Stomach smooth muscle (tissue), 2 donors: Measurements from ENCODE around the gene RCC2.
"Not testable (repeated sequence)": the region's sequence is repeated elsewhere in the genome, so short reads cannot be mapped to it uniquely, and the experiment has no call there.

Experiments used
- H3K27ac ChIP-seq: one replicate; pipeline ENCODE4 v1.7.0; 2013; ENCODE audit warnings: mild to moderate bottlenecking, low read length, inconsistent platforms
- H3K27me3 ChIP-seq, 2 donors: one replicate each; pipeline ENCODE4 v1.7.0; 2013; ENCODE audit warnings: low read length in 2 of 2; ENCODE audit not compliant: insufficient read depth in 2 of 2, control insufficient read depth in 1 of 2
- H3K36me3 ChIP-seq, 2 donors: one replicate each; pipeline ENCODE4 v1.7.0; 2013; ENCODE audit warnings: low read length in 2 of 2; ENCODE audit not compliant: control insufficient read depth in 2 of 2, insufficient read depth in 2 of 2
- H3K4me1 ChIP-seq: one replicate; pipeline ENCODE4 v1.7.0; 2013; ENCODE audit warnings: low read length; ENCODE audit not compliant: control insufficient read depth, insufficient read depth
- H3K4me3 ChIP-seq, 2 donors: one replicate each; pipeline ENCODE4 v1.7.0; 2013; ENCODE audit warnings: low read length in 2 of 2
- H3K9ac ChIP-seq, 2 donors: one replicate each; pipeline ENCODE4 v1.7.0; 2013; ENCODE audit warnings: low read length in 2 of 2, mild to moderate bottlenecking in 1 of 2
- H3K9me3 ChIP-seq, 2 donors: one replicate each; pipeline ENCODE4 v1.7.0; 2013; ENCODE audit warnings: low read length in 2 of 2; ENCODE audit not compliant: control insufficient read depth in 2 of 2
- donor health status: healthy.
- donor health status: Pancreatic carcinoma.

The RCC2 gene

GRCh38 chr1:17468357-17469265 is 29.1 kb upstream of the RCC2 start:
- H3K9me3 ChIP-seq, H3K27me3 ChIP-seq, H3K27ac ChIP-seq, H3K36me3 ChIP-seq, H3K4me1 ChIP-seq, H3K9ac ChIP-seq, H3K4me3 ChIP-seq: not testable (repeated sequence)

DNA sequence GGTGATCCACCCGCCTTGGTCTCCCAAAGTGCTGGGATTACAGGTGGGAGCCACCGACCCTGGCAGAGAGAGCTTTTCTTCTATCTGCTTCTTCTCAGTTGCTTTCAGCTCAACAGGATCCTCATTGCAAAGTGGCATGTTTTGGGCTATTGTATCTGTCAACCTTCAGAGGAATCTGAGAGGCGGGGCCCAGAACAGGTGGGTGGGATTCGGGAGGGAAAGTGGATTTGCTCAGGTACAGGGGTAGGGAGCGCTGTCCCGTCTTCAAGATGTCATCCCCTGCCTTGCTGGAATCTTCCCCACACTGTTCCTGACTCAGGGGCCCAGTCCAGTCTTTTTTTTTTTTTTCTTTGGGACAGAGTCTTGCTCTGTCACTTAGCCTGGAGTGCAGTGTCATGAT is 26.9 kb upstream of the RCC2 start:
- Histone ChIP-seq H3K27me3 (no peaks in the 10 kb centered on the region), H3K9ac (no peak overlapping the region), H3K9me3 (no peaks in the 10 kb centered on the region), H3K4me1 (no peaks in the 10 kb centered on the region), H3K36me3 (no peaks in the 10 kb centered on the region), H3K27ac (no peak overlapping the region), H3K4me3 (no peak overlapping the region)

GRCh38 chr1:17465228-17465627 is 25.8 kb upstream of the RCC2 start:
- no peaks in the 10 kb centered on the region for H3K9me3 ChIP-seq
- H3K27me3 ChIP-seq, result peaks cover 0 to 2% of the 10 kb centered on the region in 2 donors
- no peak overlapping the region for H3K9ac ChIP-seq
- no peaks in the 10 kb centered on the region for H3K4me1 ChIP-seq
- no peak overlapping the region for H3K27ac ChIP-seq
- H3K4me3 ChIP-seq, result no peak overlapping the region
- no peaks in the 10 kb centered on the region for H3K36me3 ChIP-seq

GRCh38 chr1:17463991-17464390 is 24.5 kb upstream of the RCC2 start:
- no peaks in the 10 kb centered on the region for H3K36me3 ChIP-seq
- no peaks in the 10 kb centered on the region for H3K4me1 ChIP-seq
- no peak overlapping the region for H3K9ac ChIP-seq
- peaks cover 0 to 4% of the 10 kb centered on the region in 2 donors for H3K27me3 ChIP-seq
- H3K4me3 ChIP-seq, result no peak overlapping the region
- no peaks in the 10 kb centered on the region for H3K9me3 ChIP-seq
- no peak overlapping the region for H3K27ac ChIP-seq

DNA sequence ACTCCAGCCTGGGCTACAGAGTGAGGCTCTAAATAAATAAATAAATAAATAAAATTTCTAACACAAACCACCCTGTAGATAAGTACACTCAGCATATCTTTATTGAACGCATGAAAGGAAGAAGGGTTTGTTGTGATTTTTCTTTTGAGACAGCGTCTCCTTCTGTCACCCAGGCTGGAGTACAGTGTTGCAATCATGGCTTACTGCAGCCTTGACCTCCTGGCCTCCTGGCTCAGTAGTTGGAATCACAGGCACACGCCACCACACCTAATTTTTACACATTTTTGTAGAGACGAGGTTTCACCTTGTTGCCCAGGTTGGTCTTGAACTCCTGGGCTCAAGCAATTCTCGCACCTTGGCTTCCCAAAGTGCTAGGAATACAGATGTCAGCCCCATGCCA is 23.2 kb upstream of the RCC2 start:
- H3K4me1 ChIP-seq, result no peaks in the 10 kb centered on the region
- H3K4me3 ChIP-seq, result no peak overlapping the region
- no peaks in the 10 kb centered on the region for H3K36me3 ChIP-seq
- no peak overlapping the region for H3K27ac ChIP-seq
- peaks cover 0 to 4% of the 10 kb centered on the region in 2 donors for H3K27me3 ChIP-seq
- H3K9ac ChIP-seq, result no peak overlapping the region
- no peaks in the 10 kb centered on the region for H3K9me3 ChIP-seq

DNA sequence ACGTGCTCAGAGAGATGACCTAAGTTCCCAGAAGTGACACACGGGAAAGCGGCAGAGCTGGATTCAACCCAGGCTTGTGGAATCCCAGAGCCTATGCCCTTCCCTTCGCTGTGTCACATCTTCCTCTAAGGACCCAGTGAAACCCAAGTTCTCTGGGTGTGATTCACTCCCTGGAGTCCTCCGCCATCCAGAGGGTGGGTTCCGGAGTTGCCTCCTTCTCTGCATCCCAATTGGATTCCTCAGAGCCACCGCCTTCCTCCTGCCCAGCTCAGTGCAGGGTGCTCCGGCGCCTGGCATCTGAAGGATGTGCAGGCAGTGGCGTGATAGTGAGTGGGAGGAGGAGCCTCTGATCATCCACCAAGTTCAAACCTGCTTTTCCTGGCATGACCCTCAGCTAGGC is 20.7 kb upstream of the RCC2 start:
- Histone ChIP-seq H3K4me3 (no peak overlapping the region), H3K9ac (no peak overlapping the region), H3K9me3 (no peaks in the 10 kb centered on the region), H3K36me3 (no peaks in the 10 kb centered on the region), H3K4me1 (no peaks in the 10 kb centered on the region), H3K27ac (no peak overlapping the region), H3K27me3 (peaks cover 0 to 4% of the 10 kb centered on the region in 2 donors)

DNA sequence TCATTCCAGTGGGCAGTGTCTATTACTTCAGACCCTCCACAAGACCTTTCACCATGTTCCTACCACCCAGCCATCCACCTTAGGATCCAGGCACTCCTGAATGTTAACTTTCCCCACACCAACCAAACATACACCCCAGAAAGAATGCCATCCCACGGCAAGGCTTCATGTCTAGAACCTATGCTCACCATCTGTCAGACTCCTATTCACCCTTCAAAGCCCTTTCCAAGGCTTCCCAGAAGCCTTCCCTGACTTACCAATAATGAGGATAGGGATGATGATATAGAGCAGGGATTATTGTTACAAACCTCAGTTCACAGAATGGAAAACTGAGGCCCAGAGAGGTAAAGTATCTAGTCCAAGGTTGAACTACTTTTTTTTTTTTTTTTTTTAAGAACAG is 19.3 kb upstream of the RCC2 start:
- Histone ChIP-seq H3K4me3 (no peak overlapping the region), H3K36me3 (no peaks in the 10 kb centered on the region), H3K27ac (no peak overlapping the region), H3K9ac (no peak overlapping the region), H3K27me3 (peaks cover 0 to 4% of the 10 kb centered on the region in 2 donors), H3K4me1 (no peaks in the 10 kb centered on the region), H3K9me3 (no peaks in the 10 kb centered on the region)

DNA sequence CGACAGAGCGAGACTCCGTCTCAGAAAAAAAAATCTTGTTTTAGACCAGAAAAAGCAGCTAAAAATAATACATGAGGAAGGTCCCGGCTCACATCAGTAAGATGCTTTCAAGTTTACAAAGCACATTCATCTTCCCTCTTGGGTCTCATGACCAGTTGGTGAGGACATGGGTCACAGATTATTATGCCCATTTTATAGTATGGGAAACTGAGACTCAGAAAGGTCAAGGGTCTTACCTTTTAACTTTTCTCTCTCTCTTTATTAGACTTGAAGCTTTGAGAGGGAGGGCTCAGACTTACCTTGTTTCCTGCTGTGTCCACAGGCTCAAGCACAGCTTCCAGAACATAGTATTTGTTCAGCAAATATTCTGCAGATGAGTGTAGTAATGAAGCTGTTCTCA is 13.2 kb upstream of the RCC2 start:
- no peak overlapping the region for H3K27ac ChIP-seq
- H3K36me3 ChIP-seq, result no peaks in the 10 kb centered on the region
- no peaks in the 10 kb centered on the region for H3K4me1 ChIP-seq
- H3K4me3 ChIP-seq, result no peak overlapping the region
- H3K9ac ChIP-seq, result no peak overlapping the region
- no peaks in the 10 kb centered on the region for H3K27me3 ChIP-seq
- H3K9me3 ChIP-seq, result no peaks in the 10 kb centered on the region

- H3K27ac ChIP-seq, H3K4me3 ChIP-seq, H3K4me1 ChIP-seq, H3K36me3 ChIP-seq, H3K9ac ChIP-seq, H3K9me3 ChIP-seq, H3K27me3 ChIP-seq: not testable (repeated sequence)
Observed at GRCh38 chr1:17452203-17452602, 12.7 kb upstream of the RCC2 start.

GRCh38 chr1:17451731-17452130 is 12.3 kb upstream of the RCC2 start:
- Histone ChIP-seq H3K36me3 (no peaks in the 10 kb centered on the region), H3K9me3 (no peaks in the 10 kb centered on the region), H3K4me3 (no peak overlapping the region), H3K4me1 (no peaks in the 10 kb centered on the region), H3K27ac (no peak overlapping the region), H3K9ac (no peak overlapping the region), H3K27me3 (no peaks in the 10 kb centered on the region)

GRCh38 chr1:17447501-17447992 is 8.1 kb upstream of the RCC2 start:
- no peaks in the 10 kb centered on the region for H3K27me3 ChIP-seq
- H3K9ac ChIP-seq, result no peak overlapping the region

More at GRCh38 chr1:17447501-17447992, 8.1 kb upstream of the RCC2 start:
- Histone ChIP-seq H3K4me3 (no peak overlapping the region), H3K27ac (no peak overlapping the region), H3K36me3 (no peaks in the 10 kb centered on the region), H3K9me3 (no peaks in the 10 kb centered on the region), H3K4me1 (no peaks in the 10 kb centered on the region)
